Ovary (tissue), 3 donors: ENCODE data around the gene MRPL10.

Source experiments
- EP300 ChIP-seq: sonication (generic); formaldehyde crosslinking; IDR thresholded peaks from one replicate; pipeline ENCODE4 v1.6.1; 2017; ENCODE audit warnings: antibody characterized with exemption
- POLR2A ChIP-seq: fragments of 450-650 bp; IDR thresholded peaks from one replicate; pipeline ENCODE4 v1.6.1; 2017; ENCODE audit warnings: antibody characterized with exemption, mild to moderate bottlenecking, moderate library complexity
- TF ChIP-seq, protein P1 (sequence below), 3 donors: fragments of 450-650 bp in 2 of 3; fragments of 200-600 bp in 1 of 3; IDR thresholded peaks; one replicate each; pipeline versions ENCODE4 v1.5.1 to v1.8.0; 2016 to 2022; ENCODE audit warnings: antibody characterized with exemption in 3 of 3, mild to moderate bottlenecking in 1 of 3
- donor health status: DM: no; HTN: no; CAD: no.

DNA sequence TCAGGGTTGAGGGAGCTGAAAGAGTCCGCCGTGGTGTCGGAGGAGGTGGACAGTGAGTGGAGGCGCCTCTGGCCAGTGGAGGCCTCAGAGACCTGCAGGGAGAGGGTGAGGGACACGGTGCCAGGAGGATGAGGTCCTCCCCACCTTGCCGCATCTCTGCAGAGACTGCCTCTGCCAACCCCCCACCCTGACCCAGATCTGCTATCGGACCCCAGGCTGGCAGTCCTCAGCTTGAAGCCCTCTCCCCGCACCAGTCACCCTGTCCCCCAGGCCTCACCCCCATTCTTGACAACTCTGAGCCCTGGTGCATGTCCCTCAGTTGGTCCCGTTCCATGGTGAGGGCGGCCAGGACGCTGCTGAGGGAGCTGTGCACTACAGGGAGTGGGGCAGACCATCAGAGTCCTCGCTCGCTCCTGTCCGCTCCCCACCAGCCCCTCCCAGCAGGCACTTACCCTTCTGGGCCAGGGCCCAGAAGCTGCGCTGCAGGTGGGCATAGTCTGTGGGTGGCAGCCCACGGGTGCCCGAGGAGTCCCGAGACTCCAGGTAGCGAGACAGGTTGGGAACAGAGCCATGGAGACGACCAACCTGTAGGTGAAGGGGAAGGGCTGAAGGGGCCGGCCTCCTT is 15.1 kb downstream of the MRPL10 start:
- TF ChIP-seq, protein P1, sequence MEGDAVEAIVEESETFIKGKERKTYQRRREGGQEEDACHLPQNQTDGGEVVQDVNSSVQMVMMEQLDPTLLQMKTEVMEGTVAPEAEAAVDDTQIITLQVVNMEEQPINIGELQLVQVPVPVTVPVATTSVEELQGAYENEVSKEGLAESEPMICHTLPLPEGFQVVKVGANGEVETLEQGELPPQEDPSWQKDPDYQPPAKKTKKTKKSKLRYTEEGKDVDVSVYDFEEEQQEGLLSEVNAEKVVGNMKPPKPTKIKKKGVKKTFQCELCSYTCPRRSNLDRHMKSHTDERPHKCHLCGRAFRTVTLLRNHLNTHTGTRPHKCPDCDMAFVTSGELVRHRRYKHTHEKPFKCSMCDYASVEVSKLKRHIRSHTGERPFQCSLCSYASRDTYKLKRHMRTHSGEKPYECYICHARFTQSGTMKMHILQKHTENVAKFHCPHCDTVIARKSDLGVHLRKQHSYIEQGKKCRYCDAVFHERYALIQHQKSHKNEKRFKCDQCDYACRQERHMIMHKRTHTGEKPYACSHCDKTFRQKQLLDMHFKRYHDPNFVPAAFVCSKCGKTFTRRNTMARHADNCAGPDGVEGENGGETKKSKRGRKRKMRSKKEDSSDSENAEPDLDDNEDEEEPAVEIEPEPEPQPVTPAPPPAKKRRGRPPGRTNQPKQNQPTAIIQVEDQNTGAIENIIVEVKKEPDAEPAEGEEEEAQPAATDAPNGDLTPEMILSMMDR (IDR thresholded peaks at IDR 0.05), result no peak
- TF ChIP-seq POLR2A (no peak), EP300 (no peak)
